Smooth muscle cell (in vitro differentiated cells): ENCODE measurements around the gene CACNA2D1. TPM values are rescaled to one million over a fixed set of nuclear protein-coding genes. Genes with fewer than 3 reads are reported as not detected.

Source experiments
- DNase-seq: peaks from one replicate; lab custom pipeline; 2025; ENCODE audit not compliant: unreplicated experiment; lab: John Stamatoyannopoulos, UW
- H2AFZ ChIP-seq: fragments of 200-600 bp; sonication (generic); 2 replicates; pipeline ENCODE4 v1.6.0; 2016; ENCODE audit warnings: antibody characterized with exemption, low read depth, mild to moderate bottlenecking
- H3F3A ChIP-seq: fragments of 200-600 bp; sonication (generic); 2 replicates; pipeline ENCODE4 v1.6.0; 2017; ENCODE audit warnings: antibody characterized with exemption, low read depth
- H3K27ac ChIP-seq: fragments of 200-600 bp; sonication (generic); 2 replicates; pipeline ENCODE4 v1.5.1; 2016; ENCODE audit warnings: low read depth, mild to moderate bottlenecking
- H3K27me3 ChIP-seq: fragments of 200-600 bp; sonication (generic); 2 replicates; pipeline ENCODE4 v1.6.1; 2016; ENCODE audit warnings: low read depth, mild to moderate bottlenecking
- H3K36me3 ChIP-seq: fragments of 200-600 bp; sonication (generic); 2 replicates; pipeline ENCODE4 v1.5.1; 2016; ENCODE audit warnings: low read depth
- H3K4me1 ChIP-seq: fragments of 200-600 bp; sonication (generic); 2 replicates; pipeline ENCODE4 v1.5.1; 2016; ENCODE audit warnings: low read depth
- H3K4me2 ChIP-seq: fragments of 200-600 bp; sonication (generic); 2 replicates; pipeline ENCODE4 v1.6.0; 2016; ENCODE audit warnings: mild to moderate bottlenecking
- H3K4me3 ChIP-seq: fragments of 200-600 bp; sonication (generic); 2 replicates; pipeline ENCODE4 v1.5.1; 2016; ENCODE audit warnings: mild to moderate bottlenecking
- H3K79me2 ChIP-seq: fragments of 200-600 bp; sonication (generic); 2 replicates; pipeline ENCODE4 v1.6.0; 2016; ENCODE audit warnings: low read depth, mild to moderate bottlenecking
- H3K9ac ChIP-seq: fragments of 200-600 bp; sonication (generic); 2 replicates; pipeline ENCODE4 v1.6.0; 2016; ENCODE audit warnings: low read depth
- H3K9me3 ChIP-seq: fragments of 200-600 bp; sonication (generic); replicated peaks from 2 replicates; pipeline ENCODE4 v1.5.1; 2016; ENCODE audit warnings: low read depth
- H4K20me1 ChIP-seq: fragments of 200-600 bp; sonication (generic); 2 replicates; pipeline ENCODE4 v1.6.0; 2016; ENCODE audit warnings: low read depth
- CTCF ChIP-seq: fragments of 200-600 bp; sonication (generic); IDR thresholded peaks from 2 replicates; pipeline ENCODE4 v1.5.1; 2017; ENCODE audit warnings: borderline replicate concordance, mild to moderate bottlenecking, antibody characterized with exemption; ENCODE audit not compliant: insufficient read depth, poor library complexity, severe bottlenecking
- WGBS: methylation state at CpG from one replicate; pipeline ENCODE4 v1.1.7; 2016; ENCODE audit warnings: low lambda C conversion rate; 5-methylcytosine and 5-hydroxymethylcytosine counted together
- polyA plus RNA-seq: library from polyadenylated mRNA; unstranded; fragments of >200 nt; fragmentation: Nextera tagmentation; extraction: Ambion mirVana; gene quantifications from 2 replicates; pipeline ENCODE4 v1.2.1, GENCODE V29; 2016
- total RNA-seq: library from RNA; depleted of rRNA; stranded (reverse); fragments of >200 nt; gene quantifications from 2 replicates; pipeline ENCODE4 v1.2.3, GENCODE V29; 2014

Gene CACNA2D1
- total and polyA plus RNA-seq, 2 experiments from 2014 or later, result 4.1 to 39.3 TPM

- H3K9me3 ChIP-seq, result no peaks in the 10 kb centered on the region
- H4K20me1 ChIP-seq, result no peaks in the 10 kb centered on the region
- H3K4me2 ChIP-seq, result no peak overlapping the region
- H3K9ac ChIP-seq, result no peak overlapping the region
- no peaks in the 10 kb centered on the region for H3K79me2 ChIP-seq
- H2AFZ ChIP-seq, result no peak overlapping the region
- H3K4me1 ChIP-seq, result peaks cover 7% of the 10 kb centered on the region
- no peak for TF ChIP-seq CTCF
- DNase-seq, result no peak
- H3K27ac ChIP-seq, result no peak overlapping the region
- no peaks in the 10 kb centered on the region for H3F3A ChIP-seq
- H3K4me3 ChIP-seq, result no peak overlapping the region
- no peaks in the 10 kb centered on the region for H3K36me3 ChIP-seq
- no peaks in the 10 kb centered on the region for H3K27me3 ChIP-seq
- WGBS, result 87% methylated on average over 6 of the region's 6 CpGs
Observed at GRCh38 chr7:82114237-82114636, 329.3 kb downstream of the CACNA2D1 start.

GRCh38 chr7:82110146-82110840 is 333.3 kb downstream of the CACNA2D1 start:
- H3K79me2 ChIP-seq, result no peaks in the 10 kb centered on the region
- no peak overlapping the region for H3K27ac ChIP-seq
- no peak for TF ChIP-seq CTCF
- no peak overlapping the region for H3K9ac ChIP-seq
- no peak for DNase-seq
- WGBS, result 94% methylated on average over 8 of the region's 8 CpGs
- H4K20me1 ChIP-seq, result no peaks in the 10 kb centered on the region
- H3K4me3 ChIP-seq, result no peak overlapping the region
- no peaks in the 10 kb centered on the region for H3K9me3 ChIP-seq
- H3K4me1 ChIP-seq, result peaks cover 7% of the 10 kb centered on the region
- no peaks in the 10 kb centered on the region for H3K36me3 ChIP-seq
- no peaks in the 10 kb centered on the region for H3K27me3 ChIP-seq
- no peaks in the 10 kb centered on the region for H3F3A ChIP-seq
- no peak overlapping the region for H2AFZ ChIP-seq
- no peak overlapping the region for H3K4me2 ChIP-seq

- H3K27ac ChIP-seq, result no peak overlapping the region
- H4K20me1 ChIP-seq, result no peaks in the 10 kb centered on the region
- no peaks in the 10 kb centered on the region for H3F3A ChIP-seq
- H3K27me3 ChIP-seq, result no peaks in the 10 kb centered on the region
- 70% methylated on average over 1 of the region's 1 CpG for WGBS
- H3K9me3 ChIP-seq, result no peaks in the 10 kb centered on the region
- H3K4me3 ChIP-seq, result no peak overlapping the region
- no peak overlapping the region for H3K9ac ChIP-seq
- no peaks in the 10 kb centered on the region for H3K36me3 ChIP-seq
- no peak for TF ChIP-seq CTCF
- H3K4me1 ChIP-seq, result peaks cover 7% of the 10 kb centered on the region
- no peaks in the 10 kb centered on the region for H3K79me2 ChIP-seq
- no peak for DNase-seq
- H2AFZ ChIP-seq, result no peak overlapping the region
- H3K4me2 ChIP-seq, result no peak overlapping the region
Observed at GRCh38 chr7:82109288-82109687, 334.3 kb downstream of the CACNA2D1 start.

GRCh38 chr7:82106201-82106600 is 337.4 kb downstream of the CACNA2D1 start:
- H3K79me2 ChIP-seq, result no peaks in the 10 kb centered on the region
- no peaks in the 10 kb centered on the region for H3K27me3 ChIP-seq
- H3K9me3 ChIP-seq, result no peaks in the 10 kb centered on the region
- no peak overlapping the region for H2AFZ ChIP-seq
- H3K27ac ChIP-seq, result peak overlapping the region; percentile 45
- peaks cover 7% of the 10 kb centered on the region for H3K4me1 ChIP-seq
- WGBS, result over 99% methylated on average over 3 of the region's 3 CpGs
- no peak overlapping the region for H3K9ac ChIP-seq
- H3F3A ChIP-seq, result no peaks in the 10 kb centered on the region
- TF ChIP-seq CTCF, result no peak
- no peak overlapping the region for H3K4me2 ChIP-seq
- no peak for DNase-seq
- no peaks in the 10 kb centered on the region for H4K20me1 ChIP-seq
- no peaks in the 10 kb centered on the region for H3K36me3 ChIP-seq
- no peak overlapping the region for H3K4me3 ChIP-seq
